GM21528 (cell line): ENCODE measurements around the gene C14orf93.
"Not testable (repeated sequence)": the region's sequence is repeated elsewhere in the genome, so short reads cannot be mapped to it uniquely, and the experiment has no call there.

Experiments
- ATAC-seq: cut with Tn5 transposase; IDR thresholded peaks from one replicate; pipeline ENCODE4 v1.9.1; 2021; ENCODE audit warnings: mild to moderate bottlenecking, moderate library complexity; ENCODE audit not compliant: unreplicated experiment, low FRiP score

C14orf93 gene

DNA sequence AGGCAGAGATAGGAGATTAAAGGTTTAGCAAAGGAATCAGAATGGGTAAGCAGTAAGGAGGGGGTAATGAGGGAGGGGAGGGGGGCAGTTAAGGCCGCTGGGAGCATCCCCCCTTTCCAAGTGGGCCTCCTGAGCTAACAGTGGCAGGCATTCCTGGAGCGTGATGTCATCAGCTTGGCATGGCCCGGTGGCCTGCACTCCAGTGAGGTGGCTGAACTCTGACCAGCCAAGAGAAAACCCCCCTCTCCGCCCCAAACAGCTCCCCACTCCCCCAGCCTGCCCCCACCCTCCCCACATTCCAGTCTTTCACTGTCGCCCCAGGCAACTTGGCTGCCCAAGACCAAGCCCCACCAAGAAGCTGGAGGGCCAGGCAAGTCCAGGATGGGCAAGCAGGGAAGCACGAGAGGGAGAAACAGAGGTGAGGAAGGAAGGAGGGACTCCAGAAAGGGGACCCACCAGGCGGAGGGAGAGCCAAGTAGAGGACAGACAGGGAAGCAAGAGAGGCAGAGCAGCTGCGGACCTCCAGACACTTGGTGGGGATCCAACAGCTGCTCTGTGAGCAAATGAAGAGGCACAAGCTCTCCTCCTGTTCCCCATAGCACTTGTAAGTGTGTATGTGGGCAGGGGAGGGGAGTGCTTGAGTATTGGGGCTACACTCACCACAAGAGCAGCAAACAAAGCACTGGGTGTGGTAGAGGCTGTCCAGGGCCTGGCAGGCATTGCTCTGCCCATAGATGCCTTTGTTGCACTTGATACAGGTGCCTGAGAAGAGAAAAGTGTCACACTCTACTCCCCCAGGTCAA lies 32.1 kb downstream of the C14orf93 start:
- no peak for ATAC-seq

DNA sequence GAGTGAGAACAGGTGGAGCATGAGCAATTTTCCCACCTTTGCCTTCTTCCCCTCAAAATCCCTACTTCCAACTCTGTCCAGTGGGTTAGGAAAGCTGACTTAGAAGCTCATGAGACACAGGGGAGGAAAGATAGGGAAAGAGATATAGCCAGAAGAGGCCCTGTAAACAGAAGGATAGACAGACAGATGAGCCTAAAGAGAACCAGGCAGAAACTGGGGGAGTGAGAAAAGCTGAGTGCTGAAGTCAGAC lies 32.6 kb downstream of the C14orf93 start:
- no peak for ATAC-seq

DNA sequence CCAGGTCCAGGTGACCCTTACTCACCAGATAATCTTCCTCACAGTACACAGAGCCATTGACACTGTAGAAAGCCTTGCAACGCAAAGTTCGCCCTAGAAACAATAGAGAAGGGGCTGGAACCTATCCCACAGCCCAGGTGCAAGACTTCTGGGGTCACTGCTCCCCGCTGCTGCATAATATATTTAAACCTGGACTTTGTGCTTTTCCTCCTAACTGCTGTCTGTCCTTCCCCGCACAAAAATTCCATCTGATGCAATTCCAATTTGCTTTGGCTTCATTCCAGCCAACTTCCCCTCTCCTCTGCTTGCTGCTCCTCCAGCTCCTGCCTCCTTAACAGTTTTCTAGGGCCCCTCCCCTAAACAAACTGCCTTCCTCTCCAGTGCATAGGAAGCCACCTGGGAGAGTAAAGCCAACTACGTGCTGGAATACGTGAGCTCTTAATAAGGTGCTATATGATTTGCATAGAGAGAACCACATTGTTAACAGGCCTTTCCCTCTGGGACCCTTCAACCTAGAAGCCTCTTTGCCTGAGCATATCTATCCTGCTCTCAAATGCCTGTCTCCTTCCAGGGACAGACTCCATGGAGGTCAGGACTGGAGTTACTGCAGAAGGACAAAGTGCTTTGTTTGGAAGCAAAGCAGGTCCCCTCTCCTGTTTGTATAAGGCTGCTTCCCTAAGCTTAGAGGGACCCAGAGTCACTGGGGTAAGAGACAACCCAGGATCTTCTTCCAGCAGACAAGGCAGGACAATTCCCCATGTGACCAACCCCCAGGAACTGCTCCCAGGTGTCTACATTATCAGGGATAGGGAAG lies 33.1 kb downstream of the C14orf93 start:
- ATAC-seq = no peak

DNA sequence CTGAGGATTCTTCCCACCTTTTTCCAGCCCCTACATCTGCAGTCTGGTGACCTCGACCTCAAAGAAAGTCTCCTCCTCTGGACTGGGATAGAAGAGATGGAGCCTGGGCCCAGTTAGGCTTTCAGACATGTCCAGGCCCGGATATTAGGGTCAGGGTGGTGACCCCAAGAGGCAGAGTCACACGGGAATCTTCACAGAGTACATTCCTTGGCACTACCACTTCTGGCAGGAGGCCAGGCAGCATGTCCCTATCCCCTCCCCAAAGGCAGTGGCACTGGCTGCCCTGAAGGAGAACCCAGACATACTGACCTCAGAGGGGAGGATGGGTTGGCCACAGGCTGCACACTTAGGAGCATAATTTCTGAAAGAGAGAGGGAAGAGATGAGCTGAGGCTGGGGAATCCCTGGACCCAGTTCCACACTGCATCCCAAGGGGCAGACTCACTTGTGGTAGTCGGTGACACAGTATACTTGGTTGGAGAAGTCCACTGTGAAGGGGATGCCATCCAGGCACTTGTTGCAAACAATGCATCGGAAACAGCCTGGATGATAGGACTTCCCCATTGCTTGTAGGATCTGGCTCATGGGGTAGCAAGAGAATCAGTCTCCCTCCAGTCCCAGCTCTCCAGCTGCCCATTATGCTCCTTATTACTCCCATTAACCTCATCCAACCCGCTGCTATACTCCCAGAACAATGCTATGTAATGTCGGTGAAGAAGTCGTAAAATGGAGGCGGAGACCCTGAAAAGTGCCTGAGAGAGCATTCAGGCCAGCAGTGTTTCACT lies 35.2 kb downstream of the C14orf93 start:
- ATAC-seq = no peak

DNA sequence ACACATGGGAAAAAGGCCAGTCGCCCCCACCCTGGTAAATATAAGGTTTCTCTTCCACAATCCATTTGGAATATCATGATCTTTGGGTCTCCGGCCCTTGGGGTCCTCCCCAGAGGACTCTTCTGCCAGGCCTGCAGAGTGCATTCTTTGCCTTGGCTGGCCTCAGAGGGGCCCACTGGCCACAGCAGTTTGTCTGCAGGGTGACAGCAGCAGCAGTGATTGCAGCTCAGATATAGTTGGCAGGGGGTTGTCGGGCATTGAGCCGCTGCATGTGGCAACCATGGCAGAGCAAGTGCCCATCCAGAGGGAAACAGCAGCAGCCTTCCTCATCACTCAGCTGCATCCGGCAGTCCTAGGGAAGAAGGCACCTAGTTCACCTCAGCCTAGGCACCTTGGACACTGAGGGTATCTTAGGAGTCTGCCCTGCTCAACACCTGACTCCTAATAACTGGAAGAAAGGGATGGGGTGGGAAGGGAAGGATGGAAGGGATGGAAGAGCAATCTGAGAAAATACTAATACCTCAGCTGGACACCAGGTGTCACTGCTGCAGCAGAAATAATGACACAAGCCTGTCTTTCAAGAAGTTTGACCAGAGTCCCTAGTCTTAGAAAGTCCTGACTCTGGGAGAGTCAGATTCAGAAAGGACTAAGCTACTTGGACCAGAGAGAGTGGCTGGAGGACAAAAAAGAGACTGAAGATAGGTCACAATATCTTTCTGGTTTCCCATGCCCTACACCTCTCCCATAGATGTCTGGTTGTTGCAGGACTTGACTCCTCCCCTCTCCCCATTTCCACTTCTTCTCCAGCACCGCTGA lies 36.5 kb downstream of the C14orf93 start:
- no peak for ATAC-seq

DNA sequence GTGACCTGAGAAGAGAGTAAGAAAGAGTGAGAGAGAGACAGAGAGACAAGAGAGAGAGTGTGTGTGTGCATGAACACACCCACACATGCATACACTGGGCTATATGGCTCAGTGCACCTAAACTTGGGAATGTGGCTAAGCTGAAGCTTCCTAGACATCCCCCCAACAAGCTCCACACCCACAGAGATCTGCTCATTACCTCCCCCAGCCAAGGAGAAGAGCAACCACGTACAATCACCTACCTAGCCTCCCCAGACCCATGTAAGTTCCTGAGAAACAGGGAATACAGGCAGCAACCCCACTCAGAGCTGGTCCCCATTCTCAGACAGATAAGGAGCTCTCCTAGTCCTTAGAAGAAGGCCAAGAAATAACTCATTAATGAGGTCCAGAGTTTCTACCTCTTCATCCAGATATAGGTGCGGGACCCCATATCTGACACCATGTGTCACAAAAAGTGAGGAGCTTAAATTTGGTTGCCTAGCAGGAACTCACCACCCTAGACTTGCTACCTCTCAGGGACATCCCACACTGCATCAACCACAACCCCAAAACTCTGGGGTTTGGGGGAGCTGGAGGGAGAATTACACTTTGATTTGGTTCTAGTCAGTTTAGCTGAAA lies 37.5 kb downstream of the C14orf93 start:
- ATAC-seq = no peak

DNA sequence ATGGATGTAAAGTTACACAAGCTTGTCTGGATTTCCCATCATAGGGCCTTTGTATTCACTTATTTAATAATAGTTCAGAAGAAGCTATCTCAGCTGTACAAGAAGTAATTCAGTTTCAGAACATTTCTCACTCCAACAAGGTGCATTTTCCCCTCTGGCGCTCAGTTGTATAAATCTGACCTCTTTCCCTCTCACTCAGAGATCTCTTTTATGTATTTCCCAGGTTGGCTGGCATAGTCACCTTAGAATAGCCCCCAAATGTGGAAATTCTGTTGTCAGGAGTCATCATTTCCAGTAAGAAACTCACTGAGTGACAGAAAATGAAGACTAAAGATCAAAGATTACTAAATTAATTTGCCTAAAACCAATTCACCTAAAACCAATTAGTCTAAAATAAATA lies 38.8 kb downstream of the C14orf93 start:
- no peak for ATAC-seq

DNA sequence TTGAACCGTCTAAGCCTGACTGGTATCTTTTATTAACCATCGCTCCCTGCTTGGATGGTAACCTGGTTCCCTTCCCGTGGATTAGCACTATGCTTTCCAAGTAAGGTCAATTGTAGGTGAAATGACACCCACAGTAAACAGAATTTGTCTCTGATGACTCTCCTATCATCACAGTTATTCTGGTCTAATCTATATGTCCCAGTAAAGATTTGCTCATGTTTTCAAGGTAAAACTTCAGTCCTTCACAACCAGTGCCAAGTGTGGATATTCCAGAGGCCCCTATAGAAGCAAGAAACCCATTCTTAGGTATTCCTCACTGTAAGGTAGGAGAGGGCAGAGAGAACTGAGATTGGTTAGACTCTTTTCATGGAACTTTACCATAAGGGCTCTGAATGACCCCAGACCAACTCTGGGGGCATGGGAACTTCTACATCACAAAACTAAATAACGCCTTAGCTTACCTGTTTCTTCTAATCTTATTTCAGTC lies 43.1 kb downstream of the C14orf93 start:
- ATAC-seq = no peak

DNA sequence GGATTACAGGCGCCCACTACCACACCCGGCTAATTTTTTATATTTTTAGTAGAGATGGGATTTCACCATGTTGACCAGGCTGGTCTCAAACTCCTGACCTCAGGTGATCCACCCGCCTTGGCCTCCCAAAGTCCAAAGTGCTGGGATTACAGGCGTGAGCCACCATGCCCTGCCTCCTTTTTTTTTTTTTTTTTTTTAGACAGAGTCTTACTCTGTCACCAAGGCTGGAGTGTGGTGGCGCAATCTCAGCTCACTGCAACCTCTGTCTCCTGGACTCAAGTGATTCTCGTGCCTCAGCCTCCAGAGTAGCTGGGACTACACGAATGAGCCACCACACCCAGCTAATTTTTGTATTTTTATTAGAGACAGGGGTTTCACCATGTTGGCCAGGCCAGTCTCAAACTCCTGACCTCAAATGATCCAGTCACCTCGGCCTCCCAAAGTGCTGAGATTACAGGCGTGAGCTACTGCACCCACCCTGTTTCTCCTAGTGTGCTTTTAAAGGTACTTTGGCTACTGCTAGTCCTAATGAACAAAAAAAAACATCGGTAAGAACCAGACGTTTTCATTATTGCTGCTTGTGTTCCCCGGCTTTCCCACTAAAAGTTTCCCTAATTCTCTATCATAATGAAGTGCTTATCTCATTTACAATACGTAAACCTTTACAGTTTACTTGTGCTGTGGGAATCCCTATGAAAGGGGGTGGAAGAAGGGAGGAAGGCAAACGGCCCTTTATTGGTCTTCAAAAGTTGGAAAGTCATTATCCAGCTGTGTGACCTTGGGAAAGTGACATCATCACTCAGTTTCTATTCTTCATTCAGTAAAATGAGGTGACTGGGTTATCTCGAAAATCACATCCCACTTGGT lies 43.8 kb downstream of the C14orf93 start:
- not testable (repeated sequence) for ATAC-seq

DNA sequence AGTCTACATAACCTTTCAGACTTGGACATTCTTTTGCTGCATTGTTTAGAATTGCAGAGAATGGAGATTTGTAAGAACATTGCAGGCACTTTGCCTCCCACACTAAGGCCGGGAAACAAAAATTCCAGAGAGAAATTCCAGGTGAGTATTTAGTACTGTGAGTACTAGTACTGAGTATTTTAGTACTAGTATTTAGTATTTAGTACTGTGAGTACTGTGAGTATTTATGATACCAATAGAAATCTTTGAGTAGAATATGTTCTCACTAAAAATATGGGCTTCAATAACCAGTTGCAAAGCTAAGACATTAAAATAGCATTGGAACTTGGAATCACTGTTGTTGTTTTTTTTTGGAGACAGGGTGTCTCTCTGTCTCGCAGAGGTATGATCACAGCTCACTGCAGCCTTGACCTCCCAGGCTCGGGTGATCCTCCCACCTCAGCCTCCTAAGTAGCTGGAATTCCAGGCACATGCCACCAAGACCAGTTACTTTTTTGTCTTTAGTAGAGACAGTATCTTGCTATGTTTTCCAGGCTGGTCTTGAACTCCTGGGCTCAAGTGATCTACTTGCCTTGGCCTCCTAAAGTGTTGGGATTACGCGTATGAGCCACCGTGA lies 47.8 kb downstream of the C14orf93 start:
- ATAC-seq = no peak

DNA sequence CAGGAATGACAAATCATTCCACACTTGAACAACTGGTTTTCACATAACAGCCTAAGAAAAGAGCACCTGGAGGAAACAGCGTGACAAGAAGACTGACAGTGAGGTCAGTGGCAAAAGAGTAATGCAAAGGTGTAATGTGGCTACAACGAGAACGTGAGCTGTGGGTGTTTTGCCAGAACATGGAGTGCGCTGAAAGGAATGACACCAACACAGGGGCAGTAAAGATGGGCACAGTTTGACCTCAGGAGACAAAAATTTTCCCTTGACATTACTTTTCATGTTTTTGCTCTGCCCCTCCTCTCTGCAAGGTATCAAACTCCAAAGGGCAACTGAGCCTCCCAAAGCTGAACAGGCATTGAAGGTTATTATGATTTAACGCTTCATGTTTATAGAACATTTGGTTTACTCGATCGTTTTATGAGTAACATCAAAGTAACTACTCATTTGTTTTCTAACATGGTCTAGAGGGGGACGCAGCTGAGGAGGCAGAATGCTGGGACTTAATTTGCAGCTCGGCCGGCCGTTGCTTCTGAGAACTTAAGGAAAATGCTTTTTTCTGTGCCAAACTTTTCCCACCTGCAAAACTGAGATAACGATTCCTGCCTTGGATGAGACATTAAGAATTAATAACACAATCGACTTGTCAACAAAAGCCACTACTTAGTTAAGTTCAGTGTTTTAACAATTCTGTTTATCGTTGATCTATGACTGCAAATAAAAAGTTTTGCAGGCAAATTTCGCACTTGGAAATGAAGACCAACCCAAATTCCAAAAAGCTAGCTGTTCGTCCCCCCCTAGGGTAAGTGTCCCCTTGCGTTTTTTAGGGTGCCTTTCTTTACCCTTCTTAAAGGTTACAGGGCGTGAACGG lies 54.0 kb downstream of the C14orf93 start:
- no peak for ATAC-seq

DNA sequence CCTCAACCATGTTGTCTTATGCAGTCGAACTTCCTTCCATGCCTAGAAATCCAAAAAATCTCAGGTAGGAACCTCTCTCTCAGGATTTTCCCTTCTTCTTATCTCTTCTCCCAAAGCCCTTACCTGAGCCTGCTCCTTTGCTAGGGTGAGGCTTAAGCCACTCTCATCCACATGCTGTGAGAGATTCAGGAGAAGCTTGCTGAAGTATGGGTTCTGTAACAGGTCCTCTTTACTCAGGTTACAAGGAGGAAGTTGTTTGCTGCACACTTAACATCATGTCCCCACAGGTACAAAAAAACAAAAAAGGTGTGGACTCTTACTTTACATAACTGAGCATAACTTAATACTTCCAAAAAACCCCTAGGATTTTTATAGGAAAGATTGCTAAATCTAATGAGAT lies 57.5 kb downstream of the C14orf93 start:
- no peak for ATAC-seq

DNA sequence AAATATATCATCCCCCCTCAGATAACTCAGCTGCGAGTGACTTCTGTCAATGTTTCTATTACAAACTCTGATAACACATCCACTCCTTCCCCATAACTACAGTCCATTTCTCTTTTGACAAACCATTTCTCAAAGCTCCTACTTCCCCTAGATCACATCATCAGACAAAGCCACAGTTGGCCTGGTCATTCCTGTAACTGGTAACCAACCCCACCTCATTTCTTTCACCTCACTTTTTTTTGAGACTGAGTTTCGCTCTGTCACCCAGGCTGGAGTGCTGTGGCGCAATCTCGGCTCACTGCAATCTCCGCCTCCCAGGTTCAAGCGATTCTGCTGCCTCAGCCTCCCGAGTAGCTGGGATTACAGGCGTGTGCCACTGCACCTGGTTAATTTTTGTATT lies 58.1 kb downstream of the C14orf93 start:
- ATAC-seq = not testable (repeated sequence)

DNA sequence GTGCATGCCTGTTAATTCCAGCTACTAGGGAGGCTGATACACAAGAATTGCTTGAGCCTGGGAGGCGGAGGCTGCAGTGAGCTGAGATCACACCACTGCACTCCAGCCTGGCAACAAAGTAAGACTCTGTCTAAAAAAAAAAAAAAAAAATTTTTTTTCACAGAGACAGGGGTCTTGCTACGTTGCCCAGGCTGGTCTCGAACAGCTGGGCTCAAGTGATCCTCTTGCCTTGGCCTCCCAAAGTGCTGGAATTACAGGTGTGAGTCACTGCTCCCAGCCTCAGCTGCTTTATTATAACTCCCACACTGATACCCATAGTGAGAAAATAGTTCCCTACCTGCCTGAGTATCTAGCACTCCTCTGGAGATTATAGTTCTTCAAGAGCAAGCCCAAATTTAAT lies 64.3 kb downstream of the C14orf93 start:
- no peak for ATAC-seq

DNA sequence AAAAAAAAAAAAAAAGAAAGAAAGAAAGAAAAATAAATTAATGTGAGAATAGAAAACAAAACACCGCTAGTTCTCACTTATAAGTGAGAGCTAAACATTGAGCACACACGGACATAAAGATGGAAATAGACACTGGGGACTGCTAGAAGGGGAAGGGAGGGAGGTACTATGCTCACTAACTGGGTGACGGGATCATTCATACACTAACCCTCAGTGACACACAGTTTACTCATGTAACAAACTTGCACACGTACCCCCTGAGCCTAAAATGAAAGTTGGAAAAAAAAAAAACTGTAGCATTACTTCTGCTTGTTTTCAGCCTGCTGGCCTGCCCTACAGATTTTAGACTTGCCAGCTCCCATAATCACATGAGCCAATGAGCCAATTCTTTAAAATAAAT lies 70.3 kb downstream of the C14orf93 start:
- ATAC-seq = no peak
